T-helper 1 cell treated with Interleukin-12 subunit alpha and Interleukin-12 subunit beta and Interleukin-4 antibody, amounts not matched to agents 30 ng/mL and 1 ng/mL, for 36 hours (primary cell): ENCODE results near the gene SQSTM1. TPM values are rescaled to one million over a fixed set of nuclear protein-coding genes. Genes with fewer than 3 reads are reported as not detected.

Source experiments
- intact Hi-C: fragments of 100-400 bp; cut with micrococcal nuclease; formaldehyde crosslinking; loops from one replicate; pipeline ENCODE4 v1.15.1; 2024
- total RNA-seq: library from RNA; stranded (reverse); gene quantifications from 2 replicates; pipeline ENCODE4 v1.2.3, GENCODE V29; 2022

Gene SQSTM1
- total RNA-seq, 1 donor from 2014 or later = 254 TPM

GRCh38 chr5:179822444-179822990 is 1.8 kb downstream of the SQSTM1 start:
- intact Hi-C loops = loop anchor here (5.0 to 10.0 kb wide), 2 partner anchors 980 to 1618 kb away; partner anchors contain the start of genes HNRNPAB and MGAT1

- intact Hi-C loops = loop anchor here (5.0 to 10.0 kb wide), 2 partner anchors 978 to 1619 kb away; partner anchors contain the start of genes HNRNPAB and MGAT1
Measured at GRCh38 chr5:179823937-179824744, 3.4 kb downstream of the SQSTM1 start.

- intact Hi-C loops = loop anchor here (5.0 to 10.0 kb wide), 2 partner anchors 978 to 1620 kb away; partner anchors contain the start of genes HNRNPAB and MGAT1
Measured at GRCh38 chr5:179824745-179825112, 4.0 kb downstream of the SQSTM1 start.

GRCh38 chr5:179825655-179826182 is 5.0 kb downstream of the SQSTM1 start:
- intact Hi-C loops = loop anchor here (10.0 kb wide), 1 partner anchor 1621 kb away; the partner anchor contains the start of gene HNRNPAB

GRCh38 chr5:179827680-179828079 is 7.0 kb downstream of the SQSTM1 start:
- intact Hi-C loops = loop anchor here (10.0 kb wide), 1 partner anchor 1623 kb away; the partner anchor contains the start of gene HNRNPAB

- intact Hi-C loops = loop anchor here (10.0 kb wide), 1 partner anchor 1624 kb away; the partner anchor contains the start of gene HNRNPAB
Measured at GRCh38 chr5:179828756-179829421, 8.2 kb downstream of the SQSTM1 start.

GRCh38 chr5:179829732-179830435 is 9.2 kb downstream of the SQSTM1 start:
- intact Hi-C loops = loop anchor here (10.0 kb wide), 1 partner anchor 1625 kb away; the partner anchor contains the start of gene HNRNPAB

GRCh38 chr5:179830818-179831468 is 10.2 kb downstream of the SQSTM1 start:
- intact Hi-C loops = no loop called here

- intact Hi-C loops = no loop called here
Measured at GRCh38 chr5:179832039-179832745, 11.5 kb downstream of the SQSTM1 start.

GRCh38 chr5:179833056-179833708 is 12.5 kb downstream of the SQSTM1 start:
- intact Hi-C loops = no loop called here

- intact Hi-C loops = no loop called here
Measured at GRCh38 chr5:179833709-179834070, 13.0 kb downstream of the SQSTM1 start.

- intact Hi-C loops = no loop called here
Measured at GRCh38 chr5:179834120-179834519, 13.4 kb downstream of the SQSTM1 start.

- intact Hi-C loops = loop anchor here (5.0 kb wide), 1 partner anchor 33 kb away; no protein-coding TSS in a partner anchor
Measured at GRCh38 chr5:179834871-179835270, 14.2 kb downstream of the SQSTM1 start.

GRCh38 chr5:179836225-179837019 is 15.7 kb downstream of the SQSTM1 start:
- intact Hi-C loops = loop anchor here (1.0 to 5.0 kb wide), 7 partner anchors 15 to 158 kb away; partner anchors contain the start of genes MAML1 and MRNIP

GRCh38 chr5:179837076-179838011 is 16.6 kb downstream of the SQSTM1 start:
- intact Hi-C loops = loop anchor here (1.0 to 5.0 kb wide), 3 partner anchors 27 to 159 kb away; no protein-coding TSS in a partner anchor

- intact Hi-C loops = loop anchor here (5.0 kb wide), 1 partner anchor 37 kb away; no protein-coding TSS in a partner anchor
Measured at GRCh38 chr5:179839328-179840256, 18.9 kb downstream of the SQSTM1 start.
